Esophagus squamous epithelium (tissue), 4 donors: ENCODE data around the gene PSAPL1.

Experiments
- CTCF ChIP-seq, 6 experiments: fragments of 450-650 bp in 4 of 6; fragments of 200-600 bp in 2 of 6; sonication (generic) in 2 of 6; IDR thresholded peaks; one replicate each; pipeline ENCODE4 v1.5.1; 2016 to 2019; ENCODE audit warnings: antibody characterized with exemption in 6 of 6, mild to moderate bottlenecking in 4 of 6, moderate library complexity in 4 of 6
- POLR2A ChIP-seq, 4 donors: fragments of 450-650 bp; IDR thresholded peaks; one replicate each; pipeline ENCODE4 v1.6.1; 2017; ENCODE audit warnings: antibody characterized with exemption in 4 of 4, mild to moderate bottlenecking in 4 of 4, moderate library complexity in 3 of 4

- no peak for TF ChIP-seq CTCF (IDR thresholded peaks at IDR 0.05)
- no peak for TF ChIP-seq POLR2A (IDR thresholded peaks at IDR 0.05)
These were observed 42.0 kb downstream of the PSAPL1 start for GRCh38 chr4:7392438-7393421.
